IMR-90 (cell line): ENCODE measurements around the gene GRN. TPM values are rescaled to one million over a fixed set of nuclear protein-coding genes. Genes with fewer than 3 reads are reported as not detected.

Source experiments
- ATAC-seq: fragments of 200-7000 bp; cut with Tn5 transposase; 2 replicates; pipeline ENCODE4 v1.9.1; 2020; ENCODE audit warnings: low read depth, mild to moderate bottlenecking, moderate library complexity
- BruUV-seq: library from RNA; stranded (reverse); fragments of 400-500 nt; replicated peaks from 2 replicates; lab custom pipeline; 2021; lab: Mats Ljungman, UMichigan
- CTCF ChIA-PET: fragments of 300-600 bp; formaldehyde crosslinking; extraction: SDS; loops from one replicate; lab custom pipeline; 2021; ENCODE audit warnings: antibody characterized with exemption; lab: Yijun Ruan, JAX
- POLR2A ChIA-PET: fragments of 300-600 bp; sonication (Branson Sonifier 250); formaldehyde crosslinking; loops from one replicate; lab custom pipeline; 2022; ENCODE audit warnings: antibody characterized with exemption; ENCODE audit not compliant: unreplicated experiment; lab: Charles Lee
- DNase-seq: peaks from one replicate; pipeline ENCODE4 v3.0.0; 2013
- H2AFZ ChIP-seq: replicated peaks from 2 replicates; pipeline ENCODE3; 2013; ENCODE audit warnings: low read length, mild to moderate bottlenecking; ENCODE audit not compliant: poor library complexity
- H2AK5ac ChIP-seq: 2 replicates; pipeline ENCODE4 v1.6.1; 2013; ENCODE audit warnings: low read depth, low read length, inconsistent platforms
- H2AK9ac ChIP-seq: replicated peaks from 2 replicates; pipeline ENCODE3; 2013; ENCODE audit warnings: mild to moderate bottlenecking, low read depth, low read length, moderate library complexity; ENCODE audit not compliant: poor library complexity
- H2BK120ac ChIP-seq: 2 replicates; pipeline ENCODE4 v1.6.1; 2013; ENCODE audit warnings: low read depth, low read length, inconsistent platforms
- H2BK15ac ChIP-seq: 3 replicates; pipeline ENCODE4 v1.6.1; 2013; ENCODE audit warnings: low read depth, low read length, inconsistent platforms
- H2BK20ac ChIP-seq: 2 replicates; pipeline ENCODE4 v1.6.1; 2013; ENCODE audit warnings: low read depth, mild to moderate bottlenecking, inconsistent platforms, low read length, moderate library complexity
- H2BK5ac ChIP-seq: 2 replicates; pipeline ENCODE4 v1.6.1; 2013; ENCODE audit warnings: mild to moderate bottlenecking, low read depth, low read length, inconsistent platforms; ENCODE audit not compliant: poor library complexity, severe bottlenecking
- H3K14ac ChIP-seq: replicated peaks from 2 replicates; pipeline ENCODE4 v1.6.1; 2013; ENCODE audit warnings: low read depth, low read length, inconsistent platforms
- H3K18ac ChIP-seq: 2 replicates; pipeline ENCODE4 v1.6.1; 2013; ENCODE audit warnings: low read depth, low read length, control low read depth
- H3K23ac ChIP-seq: 2 replicates; pipeline ENCODE4 v1.6.1; 2013; ENCODE audit warnings: low read depth, low read length, inconsistent platforms
- H3K27ac ChIP-seq: 2 replicates; pipeline ENCODE4 v1.5.1; 2013; ENCODE audit warnings: mild to moderate bottlenecking, control low read depth, low read length; ENCODE audit not compliant: insufficient read depth
- H3K27me3 ChIP-seq: 2 replicates; pipeline ENCODE4 v1.6.1; 2013; ENCODE audit warnings: low read length; ENCODE audit not compliant: control insufficient read depth, insufficient read depth
- H3K36me3 ChIP-seq: 2 replicates; pipeline ENCODE4 v1.6.1; 2013; ENCODE audit warnings: low read length, mixed read lengths; ENCODE audit not compliant: control insufficient read depth, insufficient read depth
- H3K4ac ChIP-seq: 2 replicates; pipeline ENCODE4 v1.6.1; 2013; ENCODE audit warnings: low read depth, low read length, inconsistent platforms
- H3K4me1 ChIP-seq: 2 replicates; pipeline ENCODE4 v1.6.1; 2013; ENCODE audit warnings: low read length, mixed read lengths; ENCODE audit not compliant: control insufficient read depth, insufficient read depth
- H3K4me2 ChIP-seq: 2 replicates; pipeline ENCODE4 v1.6.1; 2013; ENCODE audit warnings: low read depth, mild to moderate bottlenecking, control low read depth, low read length, moderate library complexity
- H3K4me3 ChIP-seq: 2 replicates; pipeline ENCODE4 v1.5.1; 2013; ENCODE audit warnings: low read depth, mild to moderate bottlenecking, control low read depth, low read length, moderate library complexity; ENCODE audit not compliant: insufficient read depth
- H3K56ac ChIP-seq: 2 replicates; pipeline ENCODE4 v1.6.1; 2013; ENCODE audit warnings: low read length, inconsistent platforms; ENCODE audit not compliant: insufficient read depth; ENCODE audit errors: extremely low read depth
- H3K79me1 ChIP-seq, 2 experiments: 2 replicates each; pipeline ENCODE4 v1.6.1; 2013; ENCODE audit warnings: low read length in 2 of 2, inconsistent platforms in 1 of 2, low read depth in 1 of 2
- H3K9ac ChIP-seq: 2 replicates; pipeline ENCODE4 v1.6.1; 2013; ENCODE audit warnings: low read depth, low read length, control low read depth
- H3K9me1 ChIP-seq: 2 replicates; pipeline ENCODE4 v1.6.1; 2013; ENCODE audit warnings: low read length, inconsistent platforms; ENCODE audit not compliant: insufficient read depth
- H3K9me3 ChIP-seq: 2 replicates; pipeline ENCODE4 v1.6.1; 2013; ENCODE audit warnings: low read length; ENCODE audit not compliant: control insufficient read depth, insufficient read depth
- H4K20me1 ChIP-seq: 2 replicates; pipeline ENCODE4 v1.6.1; 2013; ENCODE audit warnings: low read length, inconsistent platforms; ENCODE audit not compliant: insufficient read depth
- H4K5ac ChIP-seq: 2 replicates; pipeline ENCODE4 v1.6.1; 2013; ENCODE audit warnings: mild to moderate bottlenecking, low read depth, low read length, control low read depth
- H4K8ac ChIP-seq, 2 experiments: 2 replicates each; pipeline ENCODE4 v1.6.1; 2013; ENCODE audit warnings: low read depth in 2 of 2, low read length in 2 of 2, control low read depth in 1 of 2, inconsistent platforms in 1 of 2
- H4K91ac ChIP-seq: 2 replicates; pipeline ENCODE4 v1.6.1; 2013; ENCODE audit warnings: low read depth, low read length, inconsistent platforms; ENCODE audit not compliant: insufficient read depth
- BHLHE40 ChIP-seq: fragments of 150-350 bp; IDR thresholded peaks from 2 replicates; pipeline ENCODE4 v1.6.1; 2016; ENCODE audit warnings: mild to moderate bottlenecking, low read depth, low read length
- CEBPB ChIP-seq: IDR thresholded peaks from 2 replicates; pipeline ENCODE4 v1.6.1; 2012; ENCODE audit warnings: low read depth, low read length, improper control_type of control experiment
- CHD1 ChIP-seq: IDR thresholded peaks from 2 replicates; pipeline ENCODE4 v1.6.1; 2012; ENCODE audit warnings: low read depth, low read length, improper control_type of control experiment
- CTCF ChIP-seq: conservative IDR thresholded peaks from 2 replicates; pipeline ENCODE4 v1.5.1; 2012; ENCODE audit warnings: mild to moderate bottlenecking, low read depth, low read length, improper control_type of control experiment
- FOS ChIP-seq: fragments of 150-350 bp; IDR thresholded peaks from 2 replicates; pipeline ENCODE4 v1.6.1; 2016; ENCODE audit warnings: low read depth, low read length
- MAFK ChIP-seq: IDR thresholded peaks from 2 replicates; pipeline ENCODE4 v1.6.1; 2012; ENCODE audit warnings: low read depth, low read length, improper control_type of control experiment
- MAZ ChIP-seq: IDR thresholded peaks from 2 replicates; pipeline ENCODE4 v1.6.1; 2012; ENCODE audit warnings: low read depth, mild to moderate bottlenecking, low read length, improper control_type of control experiment, moderate library complexity, borderline replicate concordance
- MXI1 ChIP-seq: IDR thresholded peaks from 2 replicates; pipeline ENCODE4 v1.6.1; 2012; ENCODE audit warnings: low read depth, mild to moderate bottlenecking, low read length, moderate library complexity, borderline replicate concordance
- NFE2L2 ChIP-seq: fragments of 150-350 bp; IDR thresholded peaks from 2 replicates; pipeline ENCODE4 v1.6.1; 2016; ENCODE audit warnings: low read depth, mild to moderate bottlenecking, low read length
- POLR2A ChIP-seq: IDR thresholded peaks from 2 replicates; pipeline ENCODE4 v1.6.1; 2012; ENCODE audit warnings: mild to moderate bottlenecking, low read depth, low read length
- RAD21 ChIP-seq: IDR thresholded peaks from 2 replicates; pipeline ENCODE4 v1.6.1; 2012; ENCODE audit warnings: low read length, improper control_type of control experiment
- RCOR1 ChIP-seq: IDR thresholded peaks from 2 replicates; pipeline ENCODE4 v1.6.1; 2012; ENCODE audit warnings: mild to moderate bottlenecking, low read length, improper control_type of control experiment; ENCODE audit not compliant: insufficient replicate concordance
- RFX5 ChIP-seq: IDR thresholded peaks from 2 replicates; pipeline ENCODE4 v1.8.0; 2012; ENCODE audit warnings: low read depth, mild to moderate bottlenecking, low read length, moderate library complexity
- SMC3 ChIP-seq: fragments of 150-350 bp; IDR thresholded peaks from 2 replicates; pipeline ENCODE4 v1.6.1; 2016; ENCODE audit warnings: low read depth, mild to moderate bottlenecking, antibody characterized with exemption, low read length, moderate library complexity
- USF2 ChIP-seq: fragments of 150-350 bp; IDR thresholded peaks from 2 replicates; pipeline ENCODE4 v1.6.1; 2017; ENCODE audit warnings: mild to moderate bottlenecking, antibody characterized with exemption, low read length, low read depth
- WGBS, 2 experiments: methylation state at CpG; one replicate each; pipeline versions ENCODE4 v1.1.5 to v1.1.7; 2013; ENCODE audit warnings: missing lambda C conversion rate in 2 of 2; ENCODE audit not compliant: insufficient read length in 1 of 2; ENCODE audit errors: extremely low coverage in 2 of 2; 5-methylcytosine and 5-hydroxymethylcytosine counted together
- dilution Hi-C: fragments of 300-500 bp; cut with HindIII; formaldehyde crosslinking; loops from one replicate; pipeline ENCODE4 v1.14.3; 2018; ENCODE audit warnings: low sequenced_read_pairs; ENCODE audit not compliant: unreplicated experiment
- in situ Hi-C: fragments of 300-500 bp; cut with MboI; formaldehyde crosslinking; loops from 3 replicates; pipeline ENCODE4 v1.14.3; 2019; ENCODE audit warnings: low sequenced_read_pairs, inconsistent platforms, mixed read lengths
- intact Hi-C: fragments of 100-400 bp; cut with micrococcal nuclease; formaldehyde crosslinking; loops from 2 replicates; pipeline ENCODE4 v1.10.0; 2022
- polyA plus RNA-seq, 3 experiments: library from polyadenylated mRNA; depleted of rRNA; stranded (reverse); fragments of >200 nt; gene quantifications; 2 replicates each; pipeline ENCODE4 v1.2.3, GENCODE V29; 2012; ENCODE audit warnings: low replicate concordance in 1 of 3
- total RNA-seq: library from RNA; depleted of rRNA; stranded (reverse); fragments of >200 nt; gene quantifications from 2 replicates; pipeline ENCODE4 v1.2.3, GENCODE V29; 2012
- TF ChIP-seq, protein P1 (sequence below): fragments of 150-350 bp; IDR thresholded peaks from 2 replicates; pipeline ENCODE4 v1.6.1; 2016; ENCODE audit warnings: low read depth, mild to moderate bottlenecking, low read length, moderate library complexity, borderline replicate concordance

GRN gene
- total and polyA plus RNA-seq, 2 of the 4 experiments (the other 2 are of a cell fraction) = 38.9 to 494 TPM

GRCh38 chr17:44314031-44314430 is 31.1 kb upstream of the GRN start:
- H2AFZ ChIP-seq = no peak overlapping the region

More at GRCh38 chr17:44314031-44314430, 31.1 kb upstream of the GRN start:
- DNase-seq (no peak), ATAC-seq (no peak)
- in situ Hi-C loops = no loop called here
- Histone ChIP-seq H3K9ac (no peak overlapping the region), H2AK5ac (no peak overlapping the region), H3K4me1 (peaks cover 4% of the 10 kb centered on the region; the same call in 1 of the 2 replicates), H3K56ac (no peak overlapping the region), H4K20me1 (peaks cover 4% of the 10 kb centered on the region; the same call in 1 of the 2 replicates), H3K79me1 (no peaks in the 10 kb centered on the region), H3K4me3 (no peak overlapping the region), H3K9me3 (peaks cover 5% of the 10 kb centered on the region), H3K4ac (no peak overlapping the region), H3K14ac (no peak overlapping the region), H2BK20ac (no peak overlapping the region), H3K4me2 (no peak overlapping the region), H2BK15ac (no peak overlapping the region), H3K18ac (no peak overlapping the region), H4K91ac (no peak overlapping the region), H3K9me1 (no peaks in the 10 kb centered on the region; the same call in 1 of the 2 replicates), H3K27ac (no peak overlapping the region), H3K36me3 (no peaks in the 10 kb centered on the region), H2AK9ac (no peak overlapping the region), H4K5ac (no peak overlapping the region), H3K23ac (no peak overlapping the region), H2BK120ac (no peak overlapping the region), H2BK5ac (no peak overlapping the region), H3K27me3 (peaks cover 71% of the 10 kb centered on the region), H4K8ac (no peak overlapping the region)
- BruUV-seq = no TSS peak
- TF ChIP-seq MAZ (no peak), POLR2A (no peak), SMC3 (no peak), RAD21 (no peak), CEBPB (no peak), NFE2L2 (no peak), FOS (no peak), CHD1 (no peak), USF2 (no peak), MXI1 (no peak), MAFK (no peak), RCOR1 (no peak), BHLHE40 (no peak), RFX5 (no peak), CTCF (no peak)
- TF ChIP-seq, protein P1, sequence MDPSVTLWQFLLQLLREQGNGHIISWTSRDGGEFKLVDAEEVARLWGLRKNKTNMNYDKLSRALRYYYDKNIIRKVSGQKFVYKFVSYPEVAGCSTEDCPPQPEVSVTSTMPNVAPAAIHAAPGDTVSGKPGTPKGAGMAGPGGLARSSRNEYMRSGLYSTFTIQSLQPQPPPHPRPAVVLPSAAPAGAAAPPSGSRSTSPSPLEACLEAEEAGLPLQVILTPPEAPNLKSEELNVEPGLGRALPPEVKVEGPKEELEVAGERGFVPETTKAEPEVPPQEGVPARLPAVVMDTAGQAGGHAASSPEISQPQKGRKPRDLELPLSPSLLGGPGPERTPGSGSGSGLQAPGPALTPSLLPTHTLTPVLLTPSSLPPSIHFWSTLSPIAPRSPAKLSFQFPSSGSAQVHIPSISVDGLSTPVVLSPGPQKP = no peak
- ChIA-PET POLR2A (no interaction called here), CTCF (no interaction called here)
- WGBS, 2 experiments = 100% methylated on average over 1 of the region's 7 CpGs; no CpG with 5 or more reads in 1 of the 2 experiments
- dilution Hi-C loops = no loop called here
- intact Hi-C loops = no loop called here
